ELR (cell line): ENCODE measurements around the gene MPST.

Experiments used
- DNase-seq: peaks from one replicate; pipeline ENCODE4 v3.0.0-alpha.2; 2015; ENCODE audit warnings: low read depth

The MPST gene

GRCh38 chr22:37000676-37001534 lies 18.6 kb upstream of the MPST start:
- no peak for DNase-seq

- no peak for DNase-seq
Measured at GRCh38 chr22:37001826-37002225, 17.7 kb upstream of the MPST start.

- DNase-seq: no peak
Measured at GRCh38 chr22:37002633-37003032, 16.9 kb upstream of the MPST start.

DNA sequence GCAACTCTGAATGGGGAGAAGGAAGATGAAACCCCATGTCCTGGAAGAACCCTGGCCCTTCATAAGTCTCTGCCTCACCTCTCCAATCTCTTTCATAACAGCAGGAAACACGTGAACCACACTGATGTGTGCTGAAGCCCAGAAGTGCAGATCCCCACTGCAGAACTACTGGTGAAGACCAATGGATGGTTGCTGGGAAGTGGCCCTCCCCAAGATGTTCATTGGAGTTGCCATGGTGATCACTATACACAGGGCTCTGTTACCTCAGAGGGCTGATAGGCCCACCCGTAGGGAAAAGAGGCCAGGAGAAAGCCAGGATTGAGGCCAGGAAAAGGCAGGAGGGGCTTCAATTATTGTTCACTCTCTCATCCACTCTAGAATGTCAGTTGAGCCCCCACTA lies 11.9 kb upstream of the MPST start:
- no peak for DNase-seq

- DNase-seq: no peak
Measured at GRCh38 chr22:37008365-37008764, 11.2 kb upstream of the MPST start.

GRCh38 chr22:37009490-37009889 lies 10.1 kb upstream of the MPST start:
- DNase-seq: no peak

- DNase-seq: no peak
Measured at GRCh38 chr22:37010174-37010573, 9.4 kb upstream of the MPST start.

- no peak for DNase-seq
Measured at GRCh38 chr22:37010976-37011375, 8.6 kb upstream of the MPST start.

GRCh38 chr22:37011472-37011871 lies 8.1 kb upstream of the MPST start:
- no peak for DNase-seq

DNA sequence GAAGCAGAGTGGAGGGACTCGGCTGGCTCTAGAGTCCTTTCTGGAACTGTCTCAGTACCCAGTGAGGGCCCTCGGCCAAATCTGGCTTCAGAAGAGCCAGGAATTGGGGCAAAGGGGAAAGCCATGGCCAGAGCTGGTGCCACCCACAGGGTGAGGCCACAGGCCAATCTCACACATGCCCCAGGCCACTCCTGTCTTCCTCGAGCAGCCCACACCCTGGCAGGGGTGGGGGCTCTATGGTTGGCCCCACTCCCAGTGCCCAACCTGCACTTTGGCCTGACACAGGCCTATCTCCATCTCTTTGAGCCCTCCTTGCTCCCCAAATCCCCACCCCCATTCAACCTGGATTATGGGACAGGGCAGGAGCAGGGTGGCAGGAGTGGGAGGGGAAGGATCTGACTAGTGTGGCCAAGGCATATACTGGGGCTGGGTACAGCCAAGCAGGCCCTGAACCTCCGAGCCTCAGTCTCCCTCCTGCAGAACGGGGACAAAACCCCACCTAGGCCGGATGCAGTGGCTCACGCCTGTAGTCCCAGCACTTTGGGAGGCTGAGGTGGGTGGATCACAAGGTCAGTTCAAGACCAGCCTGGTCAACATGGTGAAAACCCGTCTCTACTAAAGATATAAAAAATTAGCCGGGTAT lies 7.2 kb upstream of the MPST start:
- no peak for DNase-seq

GRCh38 chr22:37012956-37013355 lies 6.6 kb upstream of the MPST start:
- no peak for DNase-seq

DNA sequence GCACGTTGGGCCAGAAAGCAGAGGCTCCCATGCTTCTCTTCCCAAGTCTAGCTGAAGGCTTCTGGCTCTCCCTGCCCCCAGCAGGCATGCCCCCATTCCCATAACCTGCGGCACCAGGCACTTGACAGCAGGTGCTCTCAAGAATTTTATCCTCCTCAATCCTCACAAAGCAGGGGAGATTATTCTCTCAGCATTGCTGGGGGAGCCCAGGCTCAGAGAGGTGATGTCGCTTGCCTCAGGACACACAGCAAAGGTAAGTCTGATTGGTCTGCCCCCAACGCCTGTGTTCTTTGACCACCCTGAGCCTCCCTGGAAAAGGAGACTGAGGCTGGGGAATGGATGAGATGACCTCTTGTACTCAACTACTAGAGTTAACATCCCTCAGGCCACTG lies 5.1 kb upstream of the MPST start:
- no peak for DNase-seq

GRCh38 chr22:37014835-37015586 lies 4.5 kb upstream of the MPST start:
- no peak for DNase-seq

GRCh38 chr22:37015587-37015878 lies 4.0 kb upstream of the MPST start:
- DNase-seq: no peak

DNA sequence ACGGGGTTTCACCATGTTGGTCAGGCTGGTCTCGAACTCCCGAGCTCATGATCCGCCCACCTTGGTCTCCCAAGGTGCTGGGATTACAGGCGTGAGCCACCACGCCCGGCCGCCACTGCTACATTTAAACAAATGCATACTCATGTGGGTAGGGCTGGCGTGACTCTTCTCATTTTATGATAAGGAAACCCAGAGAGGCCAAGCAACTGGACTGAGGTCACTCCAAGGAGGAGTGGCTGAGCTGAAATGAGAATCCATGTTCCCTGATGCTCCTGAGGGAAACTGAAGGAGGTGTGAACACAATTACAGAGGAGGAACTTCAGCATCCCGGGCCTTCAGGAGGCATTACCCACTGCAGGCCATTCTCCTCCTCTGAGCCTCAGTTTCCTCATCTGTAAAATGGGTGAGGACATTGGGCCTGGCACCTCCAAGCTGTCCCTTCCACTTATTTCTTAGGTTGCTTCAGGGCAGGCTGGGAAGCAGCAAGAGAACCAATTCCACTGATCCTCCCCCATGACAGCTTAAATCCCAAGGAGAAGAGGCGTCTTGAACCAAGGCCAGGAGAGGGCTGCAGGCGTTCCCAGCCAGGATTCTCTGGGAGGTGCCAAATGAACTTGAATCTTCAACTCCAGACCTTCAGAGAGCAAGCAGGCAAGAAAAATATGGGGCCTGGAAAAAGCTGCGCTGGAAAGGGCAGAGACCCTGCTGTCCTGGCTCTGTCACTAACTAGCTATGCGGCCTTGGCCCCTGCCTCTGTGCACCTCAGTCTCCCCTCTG lies 3.2 kb upstream of the MPST start:
- no peak for DNase-seq

- DNase-seq: no peak
Measured at GRCh38 chr22:37017356-37017755, 2.2 kb upstream of the MPST start.

GRCh38 chr22:37018086-37018814 lies 1.3 kb upstream of the MPST start:
- DNase-seq: no peak

GRCh38 chr22:37018815-37019308 lies 680 bp upstream of the MPST start:
- peak; percentile 60 for DNase-seq

- DNase-seq: peak; percentile 60
Measured at GRCh38 chr22:37020192-37020479, 594 bp downstream of the MPST start.

DNA sequence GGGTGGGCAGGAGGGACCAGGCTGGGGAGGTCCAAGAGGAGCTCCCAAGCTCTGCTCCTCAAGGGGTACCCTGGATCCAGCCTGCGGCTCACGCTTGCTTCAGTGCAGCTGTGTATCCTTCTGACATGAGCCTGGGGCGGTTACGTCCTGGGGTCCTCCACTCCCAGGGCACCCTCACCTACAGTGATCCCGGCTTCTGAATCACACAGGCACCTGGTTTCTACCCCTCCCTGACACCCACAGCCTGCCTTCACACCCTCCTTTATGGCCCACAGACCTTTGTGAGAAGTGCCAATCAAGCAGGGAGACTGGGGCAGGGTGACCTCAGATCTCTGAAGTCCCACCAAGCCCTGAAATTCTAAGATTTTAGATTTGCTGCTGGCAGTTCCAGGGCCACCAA lies 1.5 kb downstream of the MPST start:
- no peak for DNase-seq

DNA sequence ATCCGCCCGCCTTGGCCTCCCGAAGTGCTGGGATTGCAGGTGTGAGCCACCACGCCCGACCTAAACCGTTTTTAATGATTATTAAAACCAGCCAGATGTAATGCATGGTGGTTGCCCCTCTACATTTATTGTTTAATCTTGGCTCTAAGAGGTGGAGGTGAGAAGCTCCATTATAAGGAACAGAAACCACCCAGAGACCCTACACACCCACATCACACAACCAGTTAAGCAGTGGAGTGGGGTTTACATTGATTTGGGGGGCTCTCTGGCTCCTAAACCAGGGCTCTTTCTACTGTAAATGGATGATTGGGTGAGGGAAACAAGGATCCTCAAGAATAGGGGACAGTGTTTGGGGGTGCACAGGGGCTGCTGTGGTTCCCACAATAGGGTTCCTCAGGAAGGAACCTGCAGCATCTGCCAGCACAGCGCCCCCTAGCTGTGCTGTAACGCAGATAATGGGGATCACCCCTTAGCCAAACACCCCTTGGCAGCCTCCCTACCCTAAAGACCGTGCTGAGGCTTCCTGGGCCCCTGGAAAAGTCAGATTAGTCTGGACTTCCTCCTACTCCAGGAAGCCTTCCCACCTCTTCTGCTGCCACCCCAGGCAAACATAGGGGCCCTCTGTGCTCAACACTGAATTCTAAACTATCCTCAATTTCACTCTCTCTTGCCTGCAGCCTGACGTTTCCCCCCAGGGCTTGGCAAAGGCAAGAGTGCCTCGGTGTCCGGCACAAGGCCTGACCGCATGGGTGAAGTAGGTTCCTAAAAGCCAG lies 2.4 kb downstream of the MPST start:
- DNase-seq: peak; percentile 65
